T-helper 17 cell (primary cell): ENCODE results near the gene TEX12. TPM values are rescaled to one million over a fixed set of nuclear protein-coding genes. Genes with fewer than 3 reads are reported as not detected.
"Not testable (repeated sequence)": the region's sequence is repeated elsewhere in the genome, so short reads cannot be mapped to it uniquely, and the experiment has no call there.

Experiments used
- ATAC-seq: fragments of 150-1000 bp; cut with Tn5 transposase; 2 replicates; pipeline ENCODE4 v1.10.0; 2021; ENCODE audit warnings: mild to moderate bottlenecking, moderate library complexity
- DNase-seq, 3 donors: peaks; one replicate each; pipeline versions ENCODE4 v3.0.0 to v3.0.0-alpha.2; 2020 to 2021
- H3K9me3 ChIP-seq: one replicate; pipeline ENCODE4 v1.7.0; 2013; ENCODE audit warnings: low read length, mild to moderate bottlenecking; ENCODE audit not compliant: control insufficient read depth, poor library complexity, severe bottlenecking
- H3K27ac Mint-ChIP-seq: one replicate; pipeline ENCODE4 v1.8.0; 2022; ENCODE audit warnings: mild to moderate bottlenecking, moderate library complexity, mixed read lengths
- H3K27me3 Mint-ChIP-seq: one replicate; pipeline ENCODE4 v1.8.0; 2022; ENCODE audit warnings: mixed read lengths
- H3K36me3 Mint-ChIP-seq: one replicate; pipeline ENCODE4 v1.8.0; 2022; ENCODE audit warnings: low read depth, mixed read lengths
- H3K4me1 Mint-ChIP-seq: one replicate; pipeline ENCODE4 v1.8.0; 2022; ENCODE audit warnings: mild to moderate bottlenecking, mixed read lengths
- H3K4me3 Mint-ChIP-seq: one replicate; pipeline ENCODE4 v1.8.0; 2022; ENCODE audit warnings: mild to moderate bottlenecking, moderate library complexity, mixed read lengths
- total RNA-seq, 4 donors: library from RNA in 2 of 4; stranded (reverse) in 2 of 4; gene quantifications; one replicate each; pipeline ENCODE4 v1.2.3 and lab custom pipeline; 2022 to 2026

Gene TEX12
- total RNA-seq, 2 donors from 2014 or later: 0.32 to 0.52 TPM

DNA sequence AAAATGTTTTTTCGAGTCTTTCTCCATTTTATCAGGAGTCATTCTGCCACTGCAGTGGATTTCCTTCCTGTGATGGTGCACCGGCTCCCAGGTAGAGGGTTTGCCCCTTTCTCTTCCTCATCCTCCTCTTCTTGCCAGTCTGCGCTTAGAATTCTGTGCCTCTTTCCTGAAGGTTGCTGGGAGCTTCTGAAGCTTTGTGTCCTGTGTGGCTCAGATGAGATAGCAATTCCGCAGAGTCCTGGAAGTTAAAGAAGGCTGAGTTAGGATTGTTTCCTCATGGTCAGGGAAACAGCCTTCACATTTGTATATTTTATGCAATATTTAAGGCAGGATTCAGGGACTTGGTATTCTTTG lies 8.4 kb downstream of the TEX12 start:
- H3K4me1 Mint-ChIP-seq: peaks cover 10% of the 10 kb centered on the region
- peak overlapping the region; percentile 80 for H3K27ac Mint-ChIP-seq
- peak overlapping the region; percentile 77 for H3K4me3 Mint-ChIP-seq
- peaks cover 30% of the 10 kb centered on the region for H3K27me3 Mint-ChIP-seq
- ATAC-seq (no peak), DNase-seq (no peak)
- no peaks in the 10 kb centered on the region for H3K36me3 Mint-ChIP-seq
- H3K9me3 ChIP-seq: no peaks in the 10 kb centered on the region

DNA sequence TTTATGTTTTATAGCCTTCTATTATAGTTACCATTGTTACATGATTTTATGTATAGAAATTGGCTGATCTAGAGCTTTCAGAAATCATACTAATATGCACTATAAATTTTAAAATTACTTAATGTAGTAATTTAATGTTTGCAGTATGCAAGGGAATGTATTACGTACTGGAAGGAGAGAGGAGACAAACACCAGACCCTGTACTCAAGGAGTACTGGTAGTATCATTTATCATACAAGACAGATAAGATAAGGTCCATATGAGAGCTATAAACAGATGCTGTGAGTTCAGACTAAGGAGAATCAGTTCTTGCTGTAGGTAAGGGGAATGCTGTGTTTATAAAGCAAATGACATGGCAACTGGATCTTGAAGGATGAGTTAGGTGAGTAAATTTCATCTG lies 8.9 kb downstream of the TEX12 start:
- H3K4me1 Mint-ChIP-seq: peaks cover 10% of the 10 kb centered on the region
- no peak overlapping the region for H3K4me3 Mint-ChIP-seq
- no peaks in the 10 kb centered on the region for H3K36me3 Mint-ChIP-seq
- ATAC-seq: no peak
- no peaks in the 10 kb centered on the region for H3K9me3 ChIP-seq
- DNase-seq: no peak
- peaks cover 30% of the 10 kb centered on the region for H3K27me3 Mint-ChIP-seq
- peak overlapping the region; percentile 80 for H3K27ac Mint-ChIP-seq

DNA sequence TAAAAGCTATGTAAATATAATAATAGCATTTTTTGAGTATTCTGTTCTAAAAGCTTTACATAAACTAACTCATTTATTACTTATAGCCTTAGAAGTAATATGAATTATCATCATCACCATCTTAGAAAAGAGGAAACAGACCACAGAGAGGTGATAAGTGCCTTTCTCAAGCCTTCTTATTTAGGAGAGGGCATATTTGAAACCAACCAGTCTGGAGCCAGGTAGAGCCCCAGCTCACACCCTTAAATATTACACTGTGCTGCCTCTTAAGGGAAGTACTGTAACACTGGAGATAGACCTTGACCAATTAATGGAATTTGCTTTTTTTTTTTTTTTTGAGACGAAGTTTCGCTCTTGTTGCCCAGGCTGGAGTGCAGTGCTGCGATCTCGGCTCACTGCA lies 10.4 kb downstream of the TEX12 start:
- no peaks in the 10 kb centered on the region for H3K9me3 ChIP-seq
- DNase-seq: no peak
- Mint-ChIP-seq H3K27ac (no peak overlapping the region), H3K27me3 (peaks cover 30% of the 10 kb centered on the region), H3K4me3 (no peak overlapping the region), H3K36me3 (no peaks in the 10 kb centered on the region), H3K4me1 (peaks cover 10% of the 10 kb centered on the region)
- ATAC-seq: no peak

DNA sequence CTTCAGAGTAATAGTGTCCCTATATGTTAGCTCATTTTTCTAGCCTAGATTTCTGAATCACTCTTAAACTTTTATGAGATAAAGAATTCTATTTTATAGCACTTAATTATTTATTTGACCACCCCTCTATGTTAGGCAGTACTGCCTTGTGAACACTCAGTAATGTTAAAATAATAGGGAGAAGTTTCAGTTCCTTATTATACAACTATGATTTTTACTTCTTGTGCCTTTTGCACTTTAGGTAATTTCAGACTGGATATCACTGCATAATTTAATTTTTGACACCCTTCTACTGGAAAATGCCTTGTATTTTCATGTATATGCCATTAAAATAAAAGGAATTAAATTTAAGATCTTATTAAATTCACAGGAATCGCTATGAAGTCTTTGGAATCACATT lies 11.3 kb downstream of the TEX12 start:
- H3K4me1 Mint-ChIP-seq: peaks cover 10% of the 10 kb centered on the region

DNA sequence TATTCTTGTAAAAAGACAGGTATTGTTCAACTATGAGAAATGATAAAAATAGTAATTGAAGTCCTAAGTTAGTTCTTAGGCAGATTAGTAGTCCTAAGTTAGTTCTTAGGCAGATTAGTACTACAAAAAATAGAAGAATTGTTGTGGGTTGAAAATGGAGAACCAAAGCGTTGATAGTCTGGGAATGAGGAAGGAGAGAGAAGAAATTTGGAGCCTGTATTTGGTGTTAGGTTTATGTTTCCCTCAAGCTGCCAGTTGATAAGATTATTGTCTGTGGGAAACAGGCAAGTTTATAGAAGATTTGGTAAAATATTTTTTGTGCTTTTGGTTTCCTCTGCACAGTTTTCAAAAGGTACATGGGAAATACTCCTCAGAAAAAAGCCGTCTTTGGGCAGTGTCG lies 11.8 kb downstream of the TEX12 start:
- no peaks in the 10 kb centered on the region for H3K36me3 Mint-ChIP-seq
- no peak for DNase-seq
- H3K9me3 ChIP-seq: no peaks in the 10 kb centered on the region
- no peak overlapping the region for H3K27ac Mint-ChIP-seq
- ATAC-seq: no peak
- peaks cover 34% of the 10 kb centered on the region for H3K27me3 Mint-ChIP-seq
- H3K4me3 Mint-ChIP-seq: no peak overlapping the region
- peaks cover 10% of the 10 kb centered on the region for H3K4me1 Mint-ChIP-seq

More for the DNA sequence above, 11.3 kb downstream of the TEX12 start:
- DNase-seq (no peak), ATAC-seq (no peak)
- no peak overlapping the region for H3K4me3 Mint-ChIP-seq
- no peaks in the 10 kb centered on the region for H3K36me3 Mint-ChIP-seq
- peaks cover 30% of the 10 kb centered on the region for H3K27me3 Mint-ChIP-seq
- no peak overlapping the region for H3K27ac Mint-ChIP-seq
- no peaks in the 10 kb centered on the region for H3K9me3 ChIP-seq

DNA sequence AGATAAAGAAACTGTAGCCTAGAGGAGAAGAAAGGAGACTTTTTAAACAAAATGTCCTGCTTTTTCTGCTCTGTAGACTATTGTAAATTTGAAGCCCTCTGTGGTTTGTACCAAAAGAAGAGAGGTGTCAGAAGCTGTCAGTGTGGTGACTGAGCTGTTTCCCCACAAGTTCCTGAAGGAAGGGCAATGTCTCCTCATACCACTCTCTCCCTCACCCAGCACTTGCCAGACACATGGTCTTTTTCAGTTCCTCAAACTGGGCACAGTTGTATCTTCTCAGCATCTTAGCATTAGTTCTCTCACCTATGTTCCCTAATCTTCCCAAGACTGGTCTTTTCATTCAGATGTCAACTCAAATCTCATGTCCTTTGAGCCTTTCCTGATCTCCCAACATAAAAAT lies 12.4 kb downstream of the TEX12 start:
- no peak overlapping the region for H3K4me3 Mint-ChIP-seq
- ATAC-seq: peak; percentile 35
- no peak overlapping the region for H3K27ac Mint-ChIP-seq
- peaks cover 9% of the 10 kb centered on the region for H3K4me1 Mint-ChIP-seq
- H3K9me3 ChIP-seq: no peaks in the 10 kb centered on the region
- H3K36me3 Mint-ChIP-seq: no peaks in the 10 kb centered on the region
- no peak for DNase-seq
- peaks cover 31% of the 10 kb centered on the region for H3K27me3 Mint-ChIP-seq

DNA sequence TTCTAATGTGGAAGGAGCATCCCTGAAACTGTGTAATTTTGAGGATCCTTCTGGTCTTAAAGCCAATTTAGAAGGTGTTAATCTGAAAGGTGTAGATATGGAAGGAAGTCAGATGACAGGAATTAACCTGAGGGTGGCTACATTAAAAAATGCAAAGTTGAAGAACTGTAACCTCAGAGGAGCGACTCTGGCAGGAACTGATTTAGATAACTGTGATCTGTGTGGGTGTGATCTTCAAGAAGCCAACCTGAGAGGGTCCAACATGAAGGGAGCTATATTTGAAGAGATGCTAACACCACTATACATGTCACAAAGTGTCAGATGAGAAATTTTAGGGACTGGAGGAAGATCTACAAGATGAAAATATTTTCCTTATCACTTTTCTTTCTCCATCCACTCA lies 15.7 kb downstream of the TEX12 start:
- peaks cover 23% of the 10 kb centered on the region for H3K27me3 Mint-ChIP-seq
- no peak for DNase-seq
- no peaks in the 10 kb centered on the region for H3K4me1 Mint-ChIP-seq
- no peak overlapping the region for H3K27ac Mint-ChIP-seq
- H3K9me3 ChIP-seq: no peaks in the 10 kb centered on the region
- H3K36me3 Mint-ChIP-seq: peaks cover 2% of the 10 kb centered on the region
- no peak overlapping the region for H3K4me3 Mint-ChIP-seq
- ATAC-seq: no peak

DNA sequence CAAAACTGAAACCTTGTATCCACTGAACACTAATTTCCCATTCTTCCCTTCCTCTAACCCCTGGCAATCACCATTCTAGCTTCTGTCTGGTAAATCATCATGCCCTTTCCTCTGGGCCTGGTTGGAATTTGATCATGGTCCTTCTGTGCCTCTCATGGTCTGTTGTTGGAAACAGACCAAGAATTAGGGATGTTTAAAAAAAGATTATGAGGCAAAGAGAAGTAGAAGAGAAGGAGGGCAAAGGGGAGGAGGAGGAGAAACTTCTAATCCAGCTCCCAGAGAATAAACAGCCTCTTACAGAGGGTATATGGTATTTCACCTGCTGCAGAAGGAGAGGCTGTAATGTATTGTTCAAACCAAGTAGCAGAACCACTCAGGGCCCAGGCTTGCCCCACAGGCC lies 18.7 kb downstream of the TEX12 start:
- peaks cover 21% of the 10 kb centered on the region for H3K27me3 Mint-ChIP-seq
- H3K27ac Mint-ChIP-seq: no peak overlapping the region
- no peaks in the 10 kb centered on the region for H3K9me3 ChIP-seq
- no peak overlapping the region for H3K4me3 Mint-ChIP-seq
- ATAC-seq (no peak), DNase-seq (no peak)
- H3K4me1 Mint-ChIP-seq: no peaks in the 10 kb centered on the region
- peaks cover 4% of the 10 kb centered on the region for H3K36me3 Mint-ChIP-seq

DNA sequence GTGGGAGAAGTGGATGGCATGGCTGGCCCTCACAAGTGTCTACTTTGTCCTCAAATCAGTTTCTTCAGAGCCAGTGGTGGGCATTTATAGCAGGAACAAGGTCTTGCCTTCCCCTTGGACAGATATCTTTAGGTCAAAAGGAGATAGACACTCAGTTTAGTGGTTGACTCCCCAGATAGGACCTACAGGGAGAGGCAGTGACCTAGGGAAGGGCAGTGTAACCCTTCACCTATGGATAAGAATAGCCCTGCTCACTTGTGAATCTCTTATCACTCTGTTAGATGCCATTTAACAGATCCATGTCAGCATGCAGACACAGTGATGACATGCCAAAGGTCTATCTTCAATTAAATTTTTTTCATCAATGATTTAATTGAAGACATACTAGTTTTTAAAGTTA lies 19.1 kb downstream of the TEX12 start:
- no peak for ATAC-seq
- peaks cover 4% of the 10 kb centered on the region for H3K36me3 Mint-ChIP-seq

DNA sequence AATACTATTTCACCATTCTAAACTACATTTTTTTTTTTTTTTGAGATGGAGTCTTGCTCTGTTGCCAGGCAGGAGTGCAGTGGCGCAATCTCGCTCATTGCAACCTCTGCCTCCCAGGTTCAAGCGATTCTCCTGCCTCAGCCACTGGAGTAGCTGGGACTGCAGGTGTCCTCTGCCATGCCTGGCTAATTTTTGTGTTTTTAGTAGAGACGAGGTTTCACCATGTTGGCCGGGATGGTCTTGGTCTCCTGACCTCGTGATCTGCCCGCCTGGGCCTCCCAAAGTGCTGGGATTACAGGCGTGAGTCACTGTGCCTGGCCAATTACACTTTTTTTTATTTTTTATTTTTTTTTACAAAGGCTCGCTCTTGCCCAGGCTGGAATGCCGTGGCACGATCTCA lies 27.9 kb downstream of the TEX12 start:
- DNase-seq, H3K9me3 ChIP-seq, H3K4me3 Mint-ChIP-seq, H3K27ac Mint-ChIP-seq, H3K27me3 Mint-ChIP-seq, H3K36me3 Mint-ChIP-seq, ATAC-seq, H3K4me1 Mint-ChIP-seq: not testable (repeated sequence)

More for the DNA sequence above, 19.1 kb downstream of the TEX12 start:
- Mint-ChIP-seq H3K27ac (no peak overlapping the region), H3K4me1 (no peaks in the 10 kb centered on the region), H3K27me3 (peaks cover 21% of the 10 kb centered on the region), H3K4me3 (no peak overlapping the region)
- no peak for DNase-seq
- no peaks in the 10 kb centered on the region for H3K9me3 ChIP-seq

DNA sequence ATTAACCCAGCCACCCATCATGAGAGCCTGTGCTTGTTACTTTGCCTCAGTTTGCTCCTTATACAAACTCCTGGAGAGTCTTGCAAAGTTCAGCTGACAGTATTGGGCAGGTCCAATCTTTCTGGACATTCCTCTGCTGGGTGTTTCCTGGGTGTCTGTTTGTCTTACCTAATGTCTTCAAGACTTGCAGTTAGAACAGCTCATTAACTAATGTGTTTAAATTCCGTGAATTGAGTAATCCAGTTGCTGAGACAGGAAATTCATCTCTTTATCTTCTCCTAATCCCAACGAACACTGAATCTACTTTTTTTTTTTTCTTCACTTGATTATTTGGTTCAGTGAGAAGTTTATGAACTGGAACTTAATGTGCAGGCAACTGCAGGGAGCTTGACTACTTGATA lies 28.8 kb downstream of the TEX12 start:
- H3K9me3 ChIP-seq: no peaks in the 10 kb centered on the region
- DNase-seq: no peak
- no peak for ATAC-seq
- H3K27ac Mint-ChIP-seq: no peak overlapping the region
- H3K4me1 Mint-ChIP-seq: no peaks in the 10 kb centered on the region
- H3K4me3 Mint-ChIP-seq: no peak overlapping the region
- peaks cover 2% of the 10 kb centered on the region for H3K36me3 Mint-ChIP-seq
- H3K27me3 Mint-ChIP-seq: peaks cover 5% of the 10 kb centered on the region

DNA sequence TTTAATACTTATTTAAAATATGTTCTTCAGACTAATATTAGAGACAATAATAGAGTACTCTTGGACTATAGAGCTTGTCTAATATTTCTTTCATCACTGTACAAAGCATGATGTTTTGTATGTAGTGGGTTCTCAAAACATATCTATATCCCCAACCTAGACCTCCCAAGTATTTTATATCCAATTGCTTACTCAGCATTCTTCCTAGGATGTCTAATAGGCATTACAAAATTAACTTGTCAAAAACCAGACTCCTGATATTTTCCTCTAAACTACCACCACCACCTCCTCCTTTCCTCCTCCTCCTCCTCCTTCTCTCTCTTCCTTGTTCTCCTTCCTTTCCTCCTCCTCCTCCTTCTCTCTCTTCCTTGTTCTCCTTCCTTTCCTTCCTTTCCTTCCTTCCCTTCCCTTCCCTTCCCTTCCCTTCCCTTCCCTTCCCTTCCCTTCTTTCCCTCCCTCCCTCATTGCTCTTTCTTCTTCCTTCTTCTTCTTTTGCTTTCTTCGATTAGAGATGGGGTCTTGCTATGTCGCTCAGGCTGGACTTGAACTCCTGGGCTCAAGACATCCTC lies 29.4 kb downstream of the TEX12 start:
- no peaks in the 10 kb centered on the region for H3K4me1 Mint-ChIP-seq
- ATAC-seq: no peak
- H3K27me3 Mint-ChIP-seq: peaks cover 5% of the 10 kb centered on the region
- H3K36me3 Mint-ChIP-seq: peaks cover 2% of the 10 kb centered on the region
- H3K27ac Mint-ChIP-seq: no peak overlapping the region
- no peak for DNase-seq
- no peak overlapping the region for H3K4me3 Mint-ChIP-seq
- H3K9me3 ChIP-seq: no peaks in the 10 kb centered on the region

DNA sequence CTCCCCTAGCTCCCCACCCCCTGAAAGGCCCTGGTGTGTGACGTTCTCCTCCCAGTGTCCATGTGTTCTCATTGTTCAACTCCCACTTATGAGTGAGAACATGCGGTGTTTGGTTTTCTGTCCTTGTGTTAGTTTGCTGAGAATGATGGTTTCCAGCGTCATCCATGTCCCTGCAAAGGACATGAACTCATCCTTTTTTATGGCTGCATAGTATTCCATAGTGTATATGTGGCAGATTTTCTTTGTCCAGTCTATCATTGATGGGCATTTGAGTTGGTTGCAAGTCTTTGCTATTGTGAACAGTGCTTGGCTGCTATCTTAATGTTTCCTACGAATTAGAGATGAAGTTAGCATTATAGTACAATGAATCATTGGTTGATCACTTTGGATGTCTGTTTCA lies 31.9 kb downstream of the TEX12 start:
- not testable (repeated sequence) for ATAC-seq, H3K4me1 Mint-ChIP-seq, H3K27me3 Mint-ChIP-seq, H3K4me3 Mint-ChIP-seq, H3K27ac Mint-ChIP-seq, H3K9me3 ChIP-seq, DNase-seq, H3K36me3 Mint-ChIP-seq

DNA sequence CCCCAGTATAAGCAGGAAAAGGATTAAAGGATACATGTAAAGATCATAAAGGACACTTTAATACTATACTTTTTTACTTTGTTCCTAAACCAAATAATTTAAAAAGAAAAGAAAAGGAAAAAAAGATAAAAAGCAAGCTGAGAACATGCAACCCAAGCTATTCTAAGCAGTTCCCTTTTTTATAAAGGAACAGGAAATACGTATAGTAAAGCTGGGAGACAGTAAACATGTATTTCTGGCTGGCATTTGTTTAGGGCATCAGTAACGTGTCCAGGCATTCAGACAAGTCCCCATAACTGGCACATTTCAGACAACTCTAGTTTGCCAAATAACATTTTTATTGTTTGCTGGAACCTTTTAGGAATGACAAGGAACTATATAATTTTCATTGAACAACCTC lies 33.1 kb downstream of the TEX12 start:
- no peak for ATAC-seq

More for the DNA sequence above, 33.1 kb downstream of the TEX12 start:
- peaks cover 5% of the 10 kb centered on the region for H3K27me3 Mint-ChIP-seq
- H3K4me1 Mint-ChIP-seq: no peaks in the 10 kb centered on the region
- no peak overlapping the region for H3K4me3 Mint-ChIP-seq
- H3K36me3 Mint-ChIP-seq: peaks cover 2% of the 10 kb centered on the region
- H3K9me3 ChIP-seq: no peaks in the 10 kb centered on the region
- DNase-seq: no peak
- H3K27ac Mint-ChIP-seq: no peak overlapping the region
